Measurements from ENCODE around the gene B3GAT3. TPM values are rescaled to one million over a fixed set of nuclear protein-coding genes. Genes with fewer than 3 reads are reported as not detected.
A peak's percentile ranks its signal among the peaks of the same experiment; 100 is the strongest.

Gene B3GAT3
- polyA plus RNA-seq, 3 donors, result 18.5 to 44.9 (median 19.0) TPM

- no peaks in the 10 kb centered on the region for H3K9me3 Mint-ChIP-seq
- Histone ChIP-seq H3K27ac (ENCODE audit: low read depth in 1 of 2, low read length in 2 of 2) (peak overlapping the region in 1 of 2 donors; percentile 86), H3K27me3 (ENCODE audit: control insufficient read depth in 2 of 2, insufficient read depth in 2 of 2, low read length in 2 of 2) (no peaks in the 10 kb centered on the region), H3K36me3 (replicated peaks in 1 of 2; ENCODE audit: control insufficient read depth in 1 of 2, insufficient read depth in 2 of 2, low read length in 2 of 2) (peaks cover 45 to 53% of the 10 kb centered on the region in 2 donors), H3K4me3 (replicated peaks in 1 of 3; ENCODE audit: low read depth in 2 of 3, low read length in 3 of 3) (peak overlapping the region; percentile 81 to 98 (median 93)), H4K20me1 (ENCODE audit: insufficient read depth, low read length) (peaks cover 52% of the 10 kb centered on the region), H3K4me1 (ENCODE audit: control insufficient read depth in 1 of 2, insufficient read depth in 2 of 2, low read length in 2 of 2) (peaks cover 39 to 49% of the 10 kb centered on the region in 2 donors), H3K9me3 (replicated peaks in 1 of 2; ENCODE audit: control insufficient read depth in 1 of 2, insufficient read depth in 1 of 2, low read length in 2 of 2) (no peaks in the 10 kb centered on the region), H3K9ac (ENCODE audit: insufficient read depth, low read length, poor library complexity, severe bottlenecking) (peak overlapping the region; percentile 97), H2AFZ (ENCODE audit: insufficient read depth, low read depth, low read length, poor library complexity, severe bottlenecking) (no peak overlapping the region), H3K4me2 (replicated peaks; ENCODE audit: extremely low read depth, low read length, poor library complexity, severe bottlenecking) (peak overlapping the region; percentile 98), H3K79me2 (ENCODE audit: insufficient read depth, low read length) (peaks cover 43% of the 10 kb centered on the region)
- peaks cover 51% of the 10 kb centered on the region for H3K4me1 Mint-ChIP-seq
- H3K27ac Mint-ChIP-seq, result peak overlapping the region; percentile 76 to 92 (median 88)
- H3K36me3 Mint-ChIP-seq, result peaks cover 61 to 65% of the 10 kb centered on the region in 2 donors
- intact Hi-C loops (cut with micrococcal nuclease), result loop anchor here (5.0 to 10.0 kb wide), 4 partner anchors 47 to 265 kb away; partner anchors contain the start of genes BSCL2 (in 2 of the 2), GNG3 (in 2 of the 2), GANAB (in 1 of the 2) and TMEM179B (in 1 of the 2)
- DNase-seq, result no peak
- WGBS (ENCODE audit: insufficient coverage), result 78% methylated on average over 2 of the region's 5 CpGs
- no peaks in the 10 kb centered on the region for H3K27me3 Mint-ChIP-seq (ENCODE audit: low read depth in 3 of 3)
- no peak for TF ChIP-seq CTCF (IDR thresholded peaks at IDR 0.05)
- H3K4me3 Mint-ChIP-seq, result peak overlapping the region; percentile 92 to 96
Observed at GRCh38 chr11:62599901-62600300, 21.9 kb downstream of the B3GAT3 start.

DNA sequence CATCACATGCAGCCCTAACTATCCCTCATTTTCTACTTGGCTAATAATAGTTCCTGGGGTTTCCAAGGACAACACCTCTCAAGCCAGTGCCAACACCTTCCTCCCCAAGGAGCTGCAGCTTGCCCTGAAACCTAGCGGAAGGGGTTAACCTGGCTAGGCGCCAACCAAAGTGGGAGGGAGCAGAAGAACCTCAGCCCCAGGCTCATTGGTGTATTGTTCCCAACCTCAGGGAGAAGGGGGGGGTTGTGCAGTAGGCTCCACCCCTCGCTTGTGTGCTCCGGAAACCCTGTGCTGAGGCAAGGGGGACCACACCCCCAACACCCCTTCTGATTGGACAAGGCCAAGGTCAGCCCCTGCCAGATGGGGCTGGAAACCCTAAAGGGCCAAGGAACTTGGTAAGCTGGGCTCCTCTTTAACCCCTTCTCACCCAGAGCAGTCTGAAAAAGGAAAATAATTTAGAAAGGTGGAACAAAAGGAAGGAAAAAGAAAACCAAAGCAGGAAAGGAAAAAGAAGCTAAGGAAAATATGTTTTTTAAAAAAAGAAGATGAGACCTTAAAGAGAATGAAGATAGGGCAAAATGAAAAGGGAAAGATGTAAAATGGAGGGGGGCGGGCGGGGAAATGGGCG lies 22.6 kb downstream of the B3GAT3 start:
- Mint-ChIP-seq H3K36me3 (peaks cover 65 to 67% of the 10 kb centered on the region in 2 donors), H3K27me3 (ENCODE audit: low read depth in 3 of 3) (no peaks in the 10 kb centered on the region), H3K4me1 (peaks cover 51% of the 10 kb centered on the region), H3K4me3 (peak overlapping the region; percentile 92 to 96), H3K27ac (peak overlapping the region; percentile 82 to 92 (median 88)), H3K9me3 (no peaks in the 10 kb centered on the region)
- H3K9ac ChIP-seq (ENCODE audit: insufficient read depth, low read length, poor library complexity, severe bottlenecking), result peak overlapping the region; percentile 97
- H3K79me2 ChIP-seq (ENCODE audit: insufficient read depth, low read length), result peaks cover 43% of the 10 kb centered on the region
- H2AFZ ChIP-seq (ENCODE audit: insufficient read depth, low read depth, low read length, poor library complexity, severe bottlenecking), result no peak overlapping the region
- intact Hi-C loops (cut with micrococcal nuclease), result loop anchor here (10.0 kb wide), 3 partner anchors 106 to 266 kb away; partner anchors contain the start of genes BSCL2 (in 2 of the 2), GNG3 (in 2 of the 2) and TMEM179B (in 1 of the 2)
- peak overlapping the region; percentile 30 for H3K27ac ChIP-seq (ENCODE audit: low read depth in 1 of 2, low read length in 2 of 2)
- no peak for TF ChIP-seq CTCF (IDR thresholded peaks at IDR 0.05)
- peak overlapping the region; percentile 98 for H3K4me2 ChIP-seq (replicated peaks; ENCODE audit: extremely low read depth, low read length, poor library complexity, severe bottlenecking)
- peak; percentile 93 to 97 (median 94) for DNase-seq
- WGBS (ENCODE audit: insufficient coverage), result no CpG with 5 or more reads among the region's 7 CpGs
- peak overlapping the region in 1 of 3 experiments; percentile 93 for H3K4me3 ChIP-seq (replicated peaks in 1 of 3; ENCODE audit: low read depth in 2 of 3, low read length in 3 of 3)
- H4K20me1 ChIP-seq (ENCODE audit: insufficient read depth, low read length), result peaks cover 52% of the 10 kb centered on the region
- no peaks in the 10 kb centered on the region for H3K27me3 ChIP-seq (ENCODE audit: control insufficient read depth in 2 of 2, insufficient read depth in 2 of 2, low read length in 2 of 2)
- H3K9me3 ChIP-seq (replicated peaks in 1 of 2; ENCODE audit: control insufficient read depth in 1 of 2, insufficient read depth in 1 of 2, low read length in 2 of 2), result no peaks in the 10 kb centered on the region
- peaks cover 48 to 53% of the 10 kb centered on the region in 2 donors for H3K36me3 ChIP-seq (replicated peaks in 1 of 2; ENCODE audit: control insufficient read depth in 1 of 2, insufficient read depth in 2 of 2, low read length in 2 of 2)
- peaks cover 39 to 50% of the 10 kb centered on the region in 2 donors for H3K4me1 ChIP-seq (ENCODE audit: control insufficient read depth in 1 of 2, insufficient read depth in 2 of 2, low read length in 2 of 2)

Data from CD14-positive monocyte (primary cell).